NCI-H69 (cell line): ENCODE results near the gene PBX3.
"Not testable (repeated sequence)": the region's sequence is repeated elsewhere in the genome, so short reads cannot be mapped to it uniquely, and the experiment has no call there.

Experiments
- DNase-seq: peaks from one replicate; lab custom pipeline; 2025; lab: John Stamatoyannopoulos, UW

The PBX3 gene

GRCh38 chr9:125823874-125824406 lies 76.8 kb downstream of the PBX3 start:
- DNase-seq = not testable (repeated sequence)

- no peak for DNase-seq
Measured at GRCh38 chr9:125825762-125826161, 78.6 kb downstream of the PBX3 start.

- DNase-seq = no peak
Measured at GRCh38 chr9:125826850-125827249, 79.7 kb downstream of the PBX3 start.

GRCh38 chr9:125829743-125830142 lies 82.6 kb downstream of the PBX3 start:
- peak; percentile 30 for DNase-seq

DNA sequence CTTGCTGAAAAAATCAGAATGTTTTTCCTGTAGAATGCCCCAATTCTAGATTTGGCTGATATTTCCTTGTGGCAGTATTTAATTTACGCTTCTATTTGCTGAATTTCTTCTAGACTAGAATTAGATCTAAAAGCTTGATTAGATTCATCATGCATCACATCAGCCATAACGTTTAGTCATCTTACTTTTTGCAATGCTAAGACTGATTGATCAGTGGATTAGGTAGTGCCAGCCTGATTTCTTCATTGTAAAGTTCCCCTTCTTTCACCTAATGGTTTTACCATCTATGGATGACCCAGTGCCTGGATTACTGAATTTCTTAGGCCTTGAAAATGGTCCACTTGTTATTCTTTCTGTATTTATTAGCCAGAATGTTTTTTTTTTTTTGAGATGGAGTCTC lies 83.9 kb downstream of the PBX3 start:
- no peak for DNase-seq

DNA sequence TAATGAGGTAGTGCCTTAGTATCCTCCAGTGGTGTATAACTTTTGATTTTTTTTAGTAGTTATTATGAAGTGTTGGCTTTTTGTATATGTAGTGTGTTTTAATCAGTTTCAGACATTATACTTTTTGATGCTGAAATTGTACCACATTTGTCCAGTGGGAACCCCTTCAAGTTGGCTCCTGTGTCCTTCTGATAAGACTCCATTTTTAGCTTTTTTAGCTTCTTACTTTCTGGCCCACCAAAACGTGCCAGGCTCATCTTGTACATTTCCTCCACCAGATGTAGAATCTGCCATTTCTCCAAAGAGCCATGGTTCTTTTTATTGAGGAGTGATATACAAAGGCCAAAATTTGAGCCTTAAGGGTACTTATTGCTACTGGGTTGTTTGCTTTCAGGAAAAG lies 84.4 kb downstream of the PBX3 start:
- DNase-seq = no peak

GRCh38 chr9:125835655-125836054 lies 88.5 kb downstream of the PBX3 start:
- no peak for DNase-seq

- DNase-seq = no peak
Measured at GRCh38 chr9:125839317-125839716, 92.1 kb downstream of the PBX3 start.

- peak; percentile 60 for DNase-seq
Measured at GRCh38 chr9:125841444-125841843, 94.3 kb downstream of the PBX3 start.

GRCh38 chr9:125842242-125842641 lies 95.1 kb downstream of the PBX3 start:
- peak; percentile 33 for DNase-seq

GRCh38 chr9:125843646-125844045 lies 96.5 kb downstream of the PBX3 start:
- peak; percentile 98 for DNase-seq

- peak; percentile 94 for DNase-seq
Measured at GRCh38 chr9:125844611-125845010, 97.4 kb downstream of the PBX3 start.

- peak; percentile 62 for DNase-seq
Measured at GRCh38 chr9:125845271-125845808, 98.2 kb downstream of the PBX3 start.

DNA sequence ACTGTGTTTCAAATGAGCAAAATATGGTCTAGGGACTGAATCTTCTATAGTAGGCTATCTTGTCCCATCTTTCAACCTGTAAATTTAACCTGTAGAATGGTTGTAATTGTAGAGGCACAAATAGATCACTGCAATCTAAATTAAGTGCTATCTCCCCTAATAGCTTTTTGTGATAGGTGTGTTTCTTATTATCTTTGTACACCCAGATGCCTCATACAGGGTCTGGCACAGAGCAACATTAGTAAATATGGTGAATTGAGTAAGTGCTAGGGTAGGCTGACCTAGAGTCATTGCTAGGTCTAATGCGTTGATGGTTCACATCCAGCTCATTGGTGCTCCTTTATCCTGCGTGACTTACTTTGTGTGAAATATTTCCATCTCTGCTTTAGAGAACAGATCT lies 100.6 kb downstream of the PBX3 start:
- DNase-seq = peak; percentile 34

GRCh38 chr9:125850106-125850632 lies 103.0 kb downstream of the PBX3 start:
- DNase-seq = peak; percentile 38

DNA sequence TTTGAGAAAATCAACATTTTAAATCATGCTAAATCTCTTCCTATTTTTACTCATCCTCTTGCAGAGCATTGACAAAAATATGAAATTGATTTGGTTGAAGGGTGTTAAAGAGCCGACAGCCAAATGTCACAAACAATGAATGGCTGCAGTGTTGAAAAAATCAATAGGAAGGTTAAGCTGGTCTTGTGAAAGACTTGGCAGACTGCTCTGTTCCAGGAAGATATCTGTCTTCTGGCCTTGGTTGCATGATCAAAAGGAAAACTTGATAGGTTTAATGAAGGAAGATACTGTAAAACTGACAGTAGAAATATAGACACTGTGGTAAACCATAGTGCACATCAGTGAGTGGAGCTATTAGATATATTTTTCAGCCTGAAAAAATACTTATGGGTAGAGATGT lies 103.6 kb downstream of the PBX3 start:
- DNase-seq = peak; percentile 45

DNA sequence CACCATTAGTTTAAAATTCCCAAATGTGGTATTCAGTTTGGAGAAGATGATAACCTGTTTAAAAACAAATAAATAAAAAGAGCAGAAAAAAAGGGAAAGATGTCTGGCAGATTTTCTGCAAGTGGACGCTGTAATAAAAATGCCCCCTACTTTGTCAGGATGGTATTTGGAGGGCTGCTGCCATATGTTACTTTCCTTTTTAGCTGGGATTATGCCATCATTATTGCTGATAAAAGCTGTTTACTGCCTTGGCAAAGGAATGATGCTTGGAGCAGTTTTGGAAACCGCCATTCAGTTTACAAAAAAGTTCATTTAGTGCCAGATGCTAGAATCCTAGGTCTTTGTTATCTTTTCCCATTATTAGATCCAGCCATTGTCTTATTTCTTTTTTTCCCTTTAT lies 104.8 kb downstream of the PBX3 start:
- DNase-seq = peak; percentile 78

DNA sequence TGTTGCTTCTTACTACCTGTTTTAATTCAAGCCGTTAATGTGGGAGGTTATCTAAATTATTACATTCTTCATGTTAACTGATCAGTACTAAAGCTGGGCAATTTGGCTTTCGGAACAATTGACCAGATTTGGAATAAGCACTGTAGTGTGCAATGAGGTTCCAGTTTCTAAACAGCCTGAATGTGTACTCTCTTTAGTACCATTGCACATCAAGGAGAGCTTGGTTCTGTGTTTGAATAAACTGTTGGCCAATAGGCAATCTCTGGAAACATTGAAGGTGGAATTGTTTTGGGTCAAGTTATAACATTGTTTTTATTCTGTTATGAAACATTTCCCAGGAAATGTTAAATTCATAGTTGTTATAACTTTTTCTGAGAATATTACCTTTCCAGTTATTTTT lies 105.2 kb downstream of the PBX3 start:
- DNase-seq = peak; percentile 64

- no peak for DNase-seq
Measured at GRCh38 chr9:125854553-125855275, 107.5 kb downstream of the PBX3 start.

- no peak for DNase-seq
Measured at GRCh38 chr9:125856331-125856730, 109.2 kb downstream of the PBX3 start.

DNA sequence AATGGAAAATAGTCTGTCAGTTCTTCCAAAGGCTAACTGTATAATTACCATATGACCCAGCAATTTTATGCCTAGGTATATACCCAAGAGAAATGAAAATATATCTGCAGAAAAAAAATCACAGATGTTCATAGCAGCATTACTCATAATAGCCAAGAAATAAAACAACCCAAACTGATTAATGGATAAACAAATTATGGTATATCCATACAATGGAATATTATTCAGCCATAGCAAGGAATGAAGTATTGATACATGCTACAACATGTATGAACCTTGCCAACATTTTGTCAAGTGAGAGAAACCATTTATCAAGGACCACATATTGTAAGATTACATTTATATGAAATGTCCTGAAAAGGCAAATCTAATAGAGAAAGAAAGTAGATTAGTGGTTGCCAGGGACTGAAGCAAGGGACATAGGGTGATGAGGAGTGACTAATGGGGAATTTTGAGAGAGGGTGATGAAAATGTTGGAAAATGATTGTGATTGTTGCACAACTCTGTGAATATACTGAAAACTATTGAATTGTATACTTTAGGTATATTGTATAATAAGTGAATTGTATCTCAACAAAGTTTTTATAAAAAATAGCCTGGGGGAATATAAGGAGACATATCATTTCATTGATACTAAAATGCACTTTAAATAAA lies 114.4 kb downstream of the PBX3 start:
- DNase-seq = no peak

DNA sequence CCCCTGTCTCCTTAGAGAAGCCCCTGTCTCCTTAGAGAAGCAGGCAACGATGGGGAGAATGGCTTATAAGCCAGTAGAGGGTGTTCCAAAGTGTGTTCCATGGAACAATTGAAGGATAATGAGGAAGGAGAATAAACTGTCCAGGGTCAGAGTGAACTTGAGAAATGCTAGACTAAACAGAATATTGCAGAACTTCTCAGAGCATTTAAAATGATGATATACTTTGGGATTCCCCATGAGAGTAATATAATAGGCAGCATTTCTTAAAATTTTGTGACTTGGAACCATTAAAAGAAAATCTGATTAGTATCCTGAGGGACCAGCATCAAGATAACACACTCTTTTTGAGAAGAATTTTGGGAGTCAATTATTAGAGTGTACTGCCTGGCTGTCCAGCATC lies 116.8 kb downstream of the PBX3 start:
- no peak for DNase-seq
